Right renal cortex interstitium (tissue), 3 donors: Measurements from ENCODE around the gene SEPTIN10. TPM values are rescaled to one million over a fixed set of nuclear protein-coding genes. Genes with fewer than 3 reads are reported as not detected.
"Not testable (repeated sequence)": the region's sequence is repeated elsewhere in the genome, so short reads cannot be mapped to it uniquely, and the experiment has no call there.

Experiments used
- DNase-seq, 3 donors: peaks; one replicate each; pipeline ENCODE4 v3.0.0-alpha.2; 2013; ENCODE audit warnings: low read depth in 3 of 3, low spot score in 2 of 3
- polyA plus RNA-seq, 3 donors: library from polyadenylated mRNA; unstranded; fragments of 120-200 nt; gene quantifications; one replicate each; pipeline ENCODE4 v1.2.1, GENCODE V29; 2013; ENCODE audit not compliant: insufficient read length in 3 of 3

The SEPTIN10 gene
- polyA plus RNA-seq, 3 donors, result 114 to 116 (median 115) TPM

DNA sequence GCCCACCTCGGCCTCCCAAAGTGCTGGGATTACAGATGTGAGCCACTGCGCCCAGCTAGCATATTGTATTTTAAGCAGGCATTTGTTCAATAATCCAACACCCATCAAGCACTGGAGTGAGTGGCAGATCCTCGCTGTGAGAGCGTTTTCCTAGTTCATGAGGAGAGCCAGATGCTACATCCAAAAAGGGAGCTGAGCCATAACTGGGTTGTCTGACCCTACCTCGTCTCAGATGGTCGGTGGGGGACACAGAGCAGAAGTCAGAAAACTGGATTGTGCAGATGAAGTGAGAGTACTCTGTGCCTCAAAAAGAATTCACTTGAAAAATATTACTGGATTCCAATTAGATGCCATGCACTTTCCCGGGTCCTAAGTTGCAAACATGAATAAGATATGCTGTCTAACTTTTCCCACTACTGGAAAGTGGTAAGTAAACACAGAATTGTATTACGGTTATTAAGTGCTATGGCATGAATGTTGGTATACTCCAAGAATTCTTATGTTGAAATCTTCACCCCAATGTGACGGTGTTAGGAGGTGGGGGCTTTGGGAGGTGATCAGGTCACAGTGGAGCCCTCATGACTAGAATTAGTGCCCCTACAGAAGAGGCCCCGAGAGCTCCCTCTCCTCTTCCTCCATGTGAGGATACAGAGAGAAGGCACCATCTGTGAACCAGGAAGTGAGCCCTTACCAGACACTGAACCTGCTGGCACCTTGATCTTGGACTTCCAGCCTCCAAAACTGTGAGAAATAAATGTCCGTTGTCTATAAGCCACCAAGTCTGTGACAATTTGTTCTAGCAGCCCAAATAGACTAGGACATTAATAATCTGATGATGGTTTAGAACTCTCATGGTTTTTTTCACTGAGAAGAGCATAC, 21.9 kb upstream of the SEPTIN10 start:
- DNase-seq, result no peak

GRCh38 chr2:109633284-109633961, 19.7 kb upstream of the SEPTIN10 start:
- DNase-seq, result no peak

DNA sequence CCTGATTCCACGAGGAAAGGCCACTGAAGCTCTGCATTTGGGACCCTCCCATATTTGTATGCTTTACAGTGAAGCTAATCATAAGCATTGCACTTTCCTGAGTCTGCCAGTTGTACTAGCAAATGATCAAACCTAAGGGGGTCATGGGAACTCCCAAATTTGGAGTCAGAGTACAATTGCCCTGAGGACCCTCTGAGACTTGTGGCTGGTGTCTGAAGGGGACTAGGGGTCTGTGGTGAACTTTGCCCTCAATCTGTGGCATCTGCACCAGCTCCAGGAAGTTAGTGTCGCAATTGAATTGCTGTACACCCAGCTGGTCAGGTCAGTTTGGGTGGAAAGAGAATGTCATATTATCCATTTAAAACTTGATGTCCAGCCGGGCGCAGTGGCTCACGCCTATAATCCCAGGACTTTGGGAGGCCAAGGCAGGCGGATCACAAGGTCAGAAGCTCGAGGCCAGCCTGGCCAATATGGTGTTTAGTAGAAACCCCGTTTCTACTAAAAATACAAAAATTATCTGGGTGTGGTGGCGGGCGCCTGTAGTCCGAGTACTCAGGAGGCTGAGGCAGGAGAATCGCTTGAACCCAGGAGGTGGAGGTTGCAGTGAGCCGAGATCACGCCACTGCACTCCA, 18.5 kb upstream of the SEPTIN10 start:
- DNase-seq, result no peak

DNA sequence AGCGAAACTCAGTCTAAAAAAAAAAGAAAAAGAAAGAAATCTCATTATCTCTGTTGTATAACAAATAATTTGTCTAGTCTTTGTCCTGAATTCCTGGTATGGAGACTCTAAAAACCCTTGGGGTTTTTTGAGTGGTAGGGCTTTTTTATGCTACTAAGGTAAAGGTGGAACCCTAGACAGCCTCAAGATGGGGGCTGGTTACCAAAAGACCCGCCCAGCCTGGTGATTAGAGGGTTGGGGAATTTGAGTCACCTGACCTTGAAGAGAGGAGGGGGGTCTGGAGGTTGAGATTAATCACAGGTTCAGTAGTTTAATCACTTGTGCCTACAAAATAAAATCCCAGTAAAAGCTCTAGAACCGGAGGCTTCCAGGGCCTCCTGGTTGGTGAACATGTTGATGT, 18.0 kb upstream of the SEPTIN10 start:
- DNase-seq, result no peak

DNA sequence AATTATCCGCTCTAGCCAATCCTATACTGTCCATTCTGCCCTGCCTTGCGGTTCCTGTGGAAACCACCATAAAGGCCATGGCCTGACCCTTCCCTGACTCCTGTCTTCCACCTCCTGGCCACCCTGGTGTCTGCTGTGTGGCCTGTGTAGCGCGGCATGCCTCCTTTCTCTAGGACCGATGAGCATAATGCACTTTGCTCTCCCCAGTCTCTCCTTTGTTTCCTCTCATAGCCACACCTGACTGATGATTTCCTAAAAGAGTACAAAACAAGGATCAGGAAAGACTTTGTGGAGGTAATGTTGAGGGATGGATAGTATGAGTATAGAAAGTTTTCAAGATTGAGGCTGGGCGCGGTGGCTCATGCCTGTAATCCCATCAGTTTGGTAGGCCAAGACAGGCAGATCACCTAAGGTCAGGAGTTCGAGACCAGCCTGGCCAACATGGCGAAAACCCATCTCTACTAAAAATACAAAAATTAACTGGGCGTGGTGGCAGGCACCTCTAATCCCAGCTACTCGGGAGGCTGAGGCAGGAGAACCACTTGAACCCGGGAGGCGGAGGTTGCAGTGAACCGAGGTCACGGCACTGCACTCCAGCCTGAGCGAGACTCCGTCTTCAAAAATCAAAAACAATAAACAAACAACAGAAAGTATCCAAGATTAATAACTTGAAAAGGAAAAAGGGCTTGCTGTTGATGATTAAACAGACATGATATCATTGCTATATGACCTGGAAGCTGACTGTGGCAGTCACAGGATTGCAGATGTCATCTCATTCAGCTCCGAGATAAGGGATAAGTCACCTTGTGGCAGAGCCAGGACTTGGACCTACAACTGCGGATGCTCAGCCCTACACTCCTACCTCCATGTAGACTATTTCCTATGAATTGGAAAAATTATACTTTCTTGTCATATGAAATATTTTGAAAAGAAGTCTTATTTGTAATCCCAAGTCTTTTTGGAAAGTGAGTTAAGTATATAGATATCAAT, 17.0 kb upstream of the SEPTIN10 start:
- no peak for DNase-seq

DNA sequence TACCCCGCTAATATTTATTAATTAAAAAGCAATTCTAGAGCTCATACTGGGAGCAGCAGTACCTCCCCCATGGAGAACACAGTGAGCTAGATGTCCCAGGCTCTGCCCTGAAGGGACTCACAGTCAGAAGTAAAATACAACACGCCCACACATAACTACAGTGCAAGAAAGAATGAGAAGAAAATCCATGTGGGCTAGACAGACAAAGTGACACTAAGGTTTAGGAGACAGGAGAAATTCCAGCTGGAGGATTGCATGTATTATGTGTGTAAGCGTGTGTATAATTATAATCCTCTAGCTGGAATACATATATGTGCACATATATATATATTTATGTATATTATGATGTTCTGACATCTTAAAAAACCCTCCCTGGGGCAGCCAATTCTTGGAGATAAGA, 16.1 kb upstream of the SEPTIN10 start:
- no peak for DNase-seq

DNA sequence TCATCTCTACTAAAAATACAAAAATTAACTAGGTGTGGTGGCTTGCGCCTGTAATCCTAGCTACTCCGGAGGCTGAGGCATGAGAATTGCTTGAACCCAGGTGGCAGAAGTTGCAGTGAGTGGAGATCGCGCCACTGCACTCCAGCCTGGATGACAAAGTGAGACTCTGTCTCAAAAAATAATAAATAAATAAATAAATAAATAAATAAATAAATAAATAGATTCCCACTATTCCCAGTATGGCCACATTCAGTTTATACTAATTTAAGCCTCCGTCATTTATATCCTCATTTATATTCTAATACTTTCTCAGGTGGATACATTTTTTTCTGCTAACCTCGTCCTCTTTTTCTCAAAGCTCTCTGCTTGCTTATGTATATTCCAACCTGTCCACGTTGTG, 14.6 kb upstream of the SEPTIN10 start:
- DNase-seq, result not testable (repeated sequence)

- DNase-seq, result no peak
Measured at GRCh38 chr2:109624339-109624738, 10.6 kb upstream of the SEPTIN10 start.

GRCh38 chr2:109623923-109624322, 10.2 kb upstream of the SEPTIN10 start:
- DNase-seq, result no peak

GRCh38 chr2:109623297-109623696, 9.5 kb upstream of the SEPTIN10 start:
- no peak for DNase-seq

DNA sequence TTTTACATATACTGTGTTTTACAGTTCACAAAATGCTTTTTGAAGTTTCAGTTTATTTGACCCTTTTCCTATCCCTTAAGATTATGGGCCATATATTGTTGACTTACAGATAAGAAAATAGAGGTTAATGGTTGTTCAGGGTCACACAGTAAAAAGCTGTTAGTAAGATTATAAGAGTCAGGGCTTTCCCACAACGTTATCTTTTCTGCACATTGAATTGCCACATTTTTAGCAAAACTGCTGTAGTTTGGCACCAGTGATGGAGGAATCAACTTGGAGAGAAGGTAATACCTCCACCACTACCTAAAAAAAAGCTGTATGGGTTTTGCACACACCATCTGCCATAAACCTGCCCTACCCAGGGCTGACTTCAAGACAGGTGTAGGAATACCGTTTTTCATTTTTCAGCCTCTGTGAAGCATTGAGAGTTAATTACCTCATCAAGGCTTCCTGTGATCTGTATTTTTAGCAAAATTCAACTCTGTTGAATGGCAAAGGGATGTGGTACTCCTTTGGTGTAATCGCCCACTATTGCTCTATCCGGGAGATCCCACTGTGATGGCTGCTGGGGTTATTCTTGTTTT, 5.4 kb upstream of the SEPTIN10 start:
- DNase-seq, result no peak

DNA sequence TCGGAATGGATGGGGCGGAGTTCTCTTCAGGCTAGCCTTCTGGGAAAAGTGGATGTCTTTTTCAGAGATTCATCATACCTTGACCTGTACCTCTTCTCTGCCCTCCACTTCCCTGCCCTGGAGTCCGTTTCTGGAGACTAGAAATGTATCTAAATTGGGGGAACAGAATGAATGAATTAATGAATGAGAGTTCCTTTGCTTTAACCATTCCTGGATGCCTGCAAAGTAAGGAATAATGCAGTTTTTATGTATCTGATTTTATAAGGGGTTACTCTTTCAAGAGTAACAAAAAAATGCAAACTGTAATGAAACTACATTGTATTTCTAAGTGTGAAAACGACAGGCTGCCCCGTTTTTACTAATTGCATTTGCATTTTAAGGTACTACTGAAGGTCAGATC, 2.4 kb upstream of the SEPTIN10 start:
- DNase-seq, result no peak

DNA sequence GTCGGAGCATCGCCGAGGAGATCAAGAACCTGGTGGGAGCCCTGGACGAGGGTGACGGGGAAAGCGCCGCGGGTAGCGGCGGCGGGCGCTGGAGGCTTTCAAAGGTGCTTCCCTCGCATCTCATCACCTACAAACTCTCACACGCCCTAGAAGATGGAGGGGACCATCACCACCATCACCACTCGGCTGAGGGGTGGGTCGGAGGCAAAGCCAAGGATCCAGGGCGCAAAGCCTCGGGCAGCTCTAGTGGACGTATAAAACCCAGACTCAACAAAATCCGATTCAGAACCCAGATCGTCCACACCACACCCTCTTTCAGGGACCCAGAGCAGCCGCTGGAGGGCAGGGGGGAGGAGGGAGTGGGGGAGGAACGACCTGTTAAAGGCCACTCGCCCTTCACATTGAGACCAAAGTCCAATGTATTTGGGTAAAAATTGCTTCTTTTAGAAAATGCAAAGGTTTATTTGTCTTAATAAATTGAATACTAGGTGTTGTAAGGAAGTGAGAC, 1.9 kb upstream of the SEPTIN10 start:
- DNase-seq, result no peak

DNA sequence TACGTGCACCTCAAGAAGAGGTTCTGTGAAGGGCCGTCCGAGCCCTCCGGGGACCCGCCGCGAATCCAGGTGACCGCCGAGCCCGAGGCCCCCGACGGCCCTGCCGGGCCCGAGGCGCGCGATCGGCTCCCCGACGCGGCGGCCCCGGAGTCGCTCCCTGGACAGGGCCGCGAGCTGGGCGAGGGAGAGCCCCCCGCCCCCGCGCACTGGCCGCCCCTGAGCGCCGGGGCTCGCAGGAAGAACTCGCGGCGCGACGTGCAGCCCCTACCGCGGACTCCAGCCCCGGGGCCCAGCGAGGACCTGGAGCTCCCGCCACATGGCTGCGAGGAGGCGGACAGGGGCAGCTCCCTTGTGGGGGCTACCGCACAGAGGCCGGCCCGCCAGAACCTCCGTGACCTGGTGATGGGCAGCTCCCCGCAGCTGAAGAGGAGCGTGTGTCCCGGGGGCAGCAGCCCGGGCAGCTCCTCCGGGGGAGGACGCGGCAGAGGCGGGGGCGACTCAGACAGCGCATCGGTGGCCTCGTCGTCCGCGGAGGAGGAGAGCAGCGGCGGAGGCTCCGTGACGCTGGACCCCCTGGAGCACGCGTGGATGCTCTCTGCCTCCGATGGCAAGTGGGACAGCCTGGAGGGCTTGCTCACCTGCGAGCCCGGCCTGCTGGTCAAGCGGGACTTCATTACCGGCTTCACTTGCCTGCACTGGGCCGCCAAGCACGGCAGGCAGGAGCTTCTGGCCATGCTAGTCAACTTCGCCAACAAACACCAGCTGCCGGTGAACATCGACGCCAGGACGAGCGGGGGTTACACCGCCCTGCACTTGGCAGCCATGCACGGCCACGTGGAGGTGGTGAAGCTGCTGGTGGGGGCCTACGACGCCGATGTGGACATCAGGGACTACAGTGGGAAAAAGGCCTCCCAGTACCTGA, 1.2 kb upstream of the SEPTIN10 start:
- DNase-seq, result no peak

DNA sequence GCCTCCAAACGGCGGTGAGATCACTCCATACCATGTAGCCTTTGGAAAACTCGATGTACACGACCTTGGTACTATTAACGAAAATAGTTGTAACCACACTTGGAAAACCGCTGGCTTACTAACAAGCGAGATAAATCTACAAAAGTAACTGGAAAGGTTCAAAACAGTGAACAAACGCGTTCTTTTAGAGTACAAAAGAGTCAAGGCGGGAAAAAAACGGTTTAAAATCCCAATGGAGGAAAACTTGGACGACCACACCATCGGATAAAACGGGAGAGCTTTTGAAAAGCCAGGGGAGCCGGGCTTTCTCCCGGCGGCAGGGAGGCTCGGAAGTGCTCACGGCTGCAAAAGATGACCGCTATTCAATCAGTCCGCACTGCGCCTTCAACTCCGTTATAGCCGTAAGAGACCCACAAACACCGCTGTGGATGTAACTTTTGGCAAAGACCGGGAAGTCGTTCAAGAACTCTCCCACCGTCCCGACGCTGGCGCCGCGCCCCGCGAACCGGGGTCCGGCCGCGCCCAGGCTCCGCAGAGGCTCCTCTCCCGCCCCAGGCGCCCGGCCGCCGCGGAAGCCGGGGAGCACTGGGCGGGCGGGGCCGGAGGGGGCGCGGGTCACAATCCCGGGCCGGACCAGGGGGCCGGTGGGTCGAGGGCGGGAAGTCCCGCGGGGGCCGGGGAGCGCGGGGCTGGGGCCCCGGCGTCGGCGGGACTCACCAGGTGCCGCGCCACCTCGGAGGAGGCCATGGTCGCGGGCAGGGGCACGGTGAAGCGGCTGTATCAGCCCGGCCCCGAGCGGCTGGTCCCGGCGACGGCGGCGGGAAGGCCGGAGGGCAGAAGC, 465 bp downstream of the SEPTIN10 start:
- DNase-seq, result peak in 2 of 3 donors; percentile 51 to 52

- no peak for DNase-seq
Measured at GRCh38 chr2:109611467-109612095, 2.2 kb downstream of the SEPTIN10 start.

- no peak for DNase-seq
Measured at GRCh38 chr2:109609352-109610024, 4.3 kb downstream of the SEPTIN10 start.
